Smooth muscle cell (in vitro differentiated cells): ENCODE results near the gene NANOS3. TPM values are rescaled to one million over a fixed set of nuclear protein-coding genes. Genes with fewer than 3 reads are reported as not detected.

Experiments used
- DNase-seq: peaks from one replicate; lab custom pipeline; 2025; ENCODE audit not compliant: unreplicated experiment; lab: John Stamatoyannopoulos, UW
- H2AFZ ChIP-seq: fragments of 200-600 bp; sonication (generic); 2 replicates; pipeline ENCODE4 v1.6.0; 2016; ENCODE audit warnings: antibody characterized with exemption, low read depth, mild to moderate bottlenecking
- H3F3A ChIP-seq: fragments of 200-600 bp; sonication (generic); 2 replicates; pipeline ENCODE4 v1.6.0; 2017; ENCODE audit warnings: antibody characterized with exemption, low read depth
- H3K27ac ChIP-seq: fragments of 200-600 bp; sonication (generic); 2 replicates; pipeline ENCODE4 v1.5.1; 2016; ENCODE audit warnings: low read depth, mild to moderate bottlenecking
- H3K27me3 ChIP-seq: fragments of 200-600 bp; sonication (generic); 2 replicates; pipeline ENCODE4 v1.6.1; 2016; ENCODE audit warnings: low read depth, mild to moderate bottlenecking
- H3K36me3 ChIP-seq: fragments of 200-600 bp; sonication (generic); 2 replicates; pipeline ENCODE4 v1.5.1; 2016; ENCODE audit warnings: low read depth
- H3K4me1 ChIP-seq: fragments of 200-600 bp; sonication (generic); 2 replicates; pipeline ENCODE4 v1.5.1; 2016; ENCODE audit warnings: low read depth
- H3K4me2 ChIP-seq: fragments of 200-600 bp; sonication (generic); 2 replicates; pipeline ENCODE4 v1.6.0; 2016; ENCODE audit warnings: mild to moderate bottlenecking
- H3K4me3 ChIP-seq: fragments of 200-600 bp; sonication (generic); 2 replicates; pipeline ENCODE4 v1.5.1; 2016; ENCODE audit warnings: mild to moderate bottlenecking
- H3K79me2 ChIP-seq: fragments of 200-600 bp; sonication (generic); 2 replicates; pipeline ENCODE4 v1.6.0; 2016; ENCODE audit warnings: low read depth, mild to moderate bottlenecking
- H3K9ac ChIP-seq: fragments of 200-600 bp; sonication (generic); 2 replicates; pipeline ENCODE4 v1.6.0; 2016; ENCODE audit warnings: low read depth
- H3K9me3 ChIP-seq: fragments of 200-600 bp; sonication (generic); replicated peaks from 2 replicates; pipeline ENCODE4 v1.5.1; 2016; ENCODE audit warnings: low read depth
- H4K20me1 ChIP-seq: fragments of 200-600 bp; sonication (generic); 2 replicates; pipeline ENCODE4 v1.6.0; 2016; ENCODE audit warnings: low read depth
- WGBS: methylation state at CpG from one replicate; pipeline ENCODE4 v1.1.7; 2016; ENCODE audit warnings: low lambda C conversion rate; 5-methylcytosine and 5-hydroxymethylcytosine counted together
- polyA plus RNA-seq: library from polyadenylated mRNA; unstranded; fragments of >200 nt; fragmentation: Nextera tagmentation; extraction: Ambion mirVana; gene quantifications from 2 replicates; pipeline ENCODE4 v1.2.1, GENCODE V29; 2016
- total RNA-seq: library from RNA; depleted of rRNA; stranded (reverse); fragments of >200 nt; gene quantifications from 2 replicates; pipeline ENCODE4 v1.2.3, GENCODE V29; 2014
- TF ChIP-seq, protein P1 (sequence below): fragments of 200-600 bp; sonication (generic); IDR thresholded peaks from 2 replicates; pipeline ENCODE4 v1.5.1; 2017; ENCODE audit warnings: borderline replicate concordance, mild to moderate bottlenecking, antibody characterized with exemption; ENCODE audit not compliant: insufficient read depth, poor library complexity, severe bottlenecking

Gene NANOS3
- total and polyA plus RNA-seq, 2 experiments from 2014 or later, result 2.7 TPM; not detected in 1

DNA sequence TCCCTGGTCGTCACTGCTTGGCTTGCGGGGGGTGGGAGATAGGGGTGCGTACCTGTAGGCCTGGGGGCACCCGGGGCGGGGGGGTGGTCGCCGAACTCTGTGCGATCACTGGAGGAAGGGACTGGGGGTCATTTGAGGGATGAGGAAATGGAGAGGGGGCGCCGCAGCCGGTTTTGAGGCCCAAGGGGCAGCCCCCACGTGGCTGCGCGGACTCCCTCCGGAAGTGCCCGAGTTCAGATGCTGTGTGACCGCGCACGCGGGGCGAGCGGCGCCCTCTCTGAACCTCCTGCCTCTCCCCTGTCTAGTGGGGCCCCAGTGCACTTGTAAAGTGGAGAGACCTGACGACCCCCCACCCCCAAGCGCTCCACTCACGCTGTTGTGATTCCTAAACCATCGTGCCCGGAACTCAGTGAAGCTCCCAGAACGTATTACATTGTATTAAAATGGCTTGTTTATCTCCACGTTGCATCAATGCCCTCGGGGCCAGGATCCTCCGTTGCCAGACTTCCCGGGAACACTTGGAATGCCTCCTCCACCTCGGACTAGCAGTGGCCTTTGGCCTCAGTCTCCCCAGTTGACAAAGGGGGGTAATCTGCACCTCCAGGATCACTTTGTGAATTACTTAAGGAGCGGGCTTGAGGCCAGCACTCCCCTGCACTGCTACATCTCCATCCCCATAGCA, 3.0 kb upstream of the NANOS3 start:
- Histone ChIP-seq H3K4me1 (no peaks in the 10 kb centered on the region), H4K20me1 (no peaks in the 10 kb centered on the region), H3K4me2 (no peak overlapping the region), H3K9me3 (no peaks in the 10 kb centered on the region), H2AFZ (no peak overlapping the region), H3F3A (peaks cover 6% of the 10 kb centered on the region), H3K9ac (no peak overlapping the region), H3K79me2 (no peaks in the 10 kb centered on the region), H3K4me3 (no peak overlapping the region), H3K27me3 (no peaks in the 10 kb centered on the region), H3K36me3 (no peaks in the 10 kb centered on the region), H3K27ac (no peak overlapping the region)
- TF ChIP-seq, protein P1, sequence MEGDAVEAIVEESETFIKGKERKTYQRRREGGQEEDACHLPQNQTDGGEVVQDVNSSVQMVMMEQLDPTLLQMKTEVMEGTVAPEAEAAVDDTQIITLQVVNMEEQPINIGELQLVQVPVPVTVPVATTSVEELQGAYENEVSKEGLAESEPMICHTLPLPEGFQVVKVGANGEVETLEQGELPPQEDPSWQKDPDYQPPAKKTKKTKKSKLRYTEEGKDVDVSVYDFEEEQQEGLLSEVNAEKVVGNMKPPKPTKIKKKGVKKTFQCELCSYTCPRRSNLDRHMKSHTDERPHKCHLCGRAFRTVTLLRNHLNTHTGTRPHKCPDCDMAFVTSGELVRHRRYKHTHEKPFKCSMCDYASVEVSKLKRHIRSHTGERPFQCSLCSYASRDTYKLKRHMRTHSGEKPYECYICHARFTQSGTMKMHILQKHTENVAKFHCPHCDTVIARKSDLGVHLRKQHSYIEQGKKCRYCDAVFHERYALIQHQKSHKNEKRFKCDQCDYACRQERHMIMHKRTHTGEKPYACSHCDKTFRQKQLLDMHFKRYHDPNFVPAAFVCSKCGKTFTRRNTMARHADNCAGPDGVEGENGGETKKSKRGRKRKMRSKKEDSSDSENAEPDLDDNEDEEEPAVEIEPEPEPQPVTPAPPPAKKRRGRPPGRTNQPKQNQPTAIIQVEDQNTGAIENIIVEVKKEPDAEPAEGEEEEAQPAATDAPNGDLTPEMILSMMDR, result no peak
- no peak for DNase-seq
- 48% methylated on average over 16 of the region's 35 CpGs for WGBS

GRCh38 chr19:13875824-13876223, 1.1 kb upstream of the NANOS3 start:
- Histone ChIP-seq H4K20me1 (no peaks in the 10 kb centered on the region), H3K4me1 (peaks cover 5% of the 10 kb centered on the region), H3K9me3 (no peaks in the 10 kb centered on the region), H3K27me3 (no peaks in the 10 kb centered on the region), H2AFZ (no peak overlapping the region), H3K4me3 (no peak overlapping the region), H3K4me2 (no peak overlapping the region), H3K9ac (no peak overlapping the region), H3K27ac (no peak overlapping the region), H3F3A (peaks cover 6% of the 10 kb centered on the region), H3K36me3 (no peaks in the 10 kb centered on the region), H3K79me2 (no peaks in the 10 kb centered on the region)
- 99% methylated on average over 5 of the region's 5 CpGs for WGBS
- TF ChIP-seq, protein P1, result no peak
- no peak for DNase-seq

- no peaks in the 10 kb centered on the region for H4K20me1 ChIP-seq
- no peak overlapping the region for H2AFZ ChIP-seq
- H3K27ac ChIP-seq, result no peak overlapping the region
- peaks cover 14% of the 10 kb centered on the region for H3K4me1 ChIP-seq
- H3F3A ChIP-seq, result no peaks in the 10 kb centered on the region
- H3K4me3 ChIP-seq, result no peak overlapping the region
- WGBS, result 92% methylated on average over 19 of the region's 27 CpGs
- H3K79me2 ChIP-seq, result no peaks in the 10 kb centered on the region
- TF ChIP-seq, protein P1, result no peak
- H3K9ac ChIP-seq, result no peak overlapping the region
- H3K36me3 ChIP-seq, result no peaks in the 10 kb centered on the region
- no peaks in the 10 kb centered on the region for H3K27me3 ChIP-seq
- no peak for DNase-seq
- H3K4me2 ChIP-seq, result no peak overlapping the region
- H3K9me3 ChIP-seq, result no peaks in the 10 kb centered on the region
These were observed 369 bp downstream of the NANOS3 start for GRCh38 chr19:13877303-13877702.
